GM12874 (cell line): ENCODE measurements around the gene ADCYAP1.

Experiments used
- TF ChIP-seq, protein P1 (sequence below): IDR thresholded peaks from 2 replicates; pipeline ENCODE4 v1.5.1; 2011; ENCODE audit warnings: low read depth, mild to moderate bottlenecking, control low read depth, low read length, moderate library complexity; ENCODE audit not compliant: insufficient read depth

Gene ADCYAP1

DNA sequence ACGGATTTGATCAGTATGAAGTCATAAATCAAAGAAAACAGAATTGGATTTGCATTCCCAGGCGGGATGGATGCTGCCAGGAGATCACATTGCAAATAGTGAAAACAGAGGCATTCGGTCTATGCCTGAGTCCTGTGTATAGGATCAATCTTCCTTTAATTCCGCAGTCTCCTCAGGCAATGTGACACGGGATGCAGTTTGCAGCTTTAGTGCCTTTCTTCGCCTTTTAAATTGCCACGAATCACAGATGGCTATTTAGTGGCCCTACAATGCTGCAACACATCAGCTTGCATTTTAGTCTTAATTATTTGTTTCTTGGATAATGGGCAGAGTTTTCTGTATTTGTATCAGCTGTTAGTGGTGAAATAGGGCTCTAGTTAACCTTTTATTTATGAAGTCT is 6.8 kb downstream of the ADCYAP1 start:
- TF ChIP-seq, protein P1, sequence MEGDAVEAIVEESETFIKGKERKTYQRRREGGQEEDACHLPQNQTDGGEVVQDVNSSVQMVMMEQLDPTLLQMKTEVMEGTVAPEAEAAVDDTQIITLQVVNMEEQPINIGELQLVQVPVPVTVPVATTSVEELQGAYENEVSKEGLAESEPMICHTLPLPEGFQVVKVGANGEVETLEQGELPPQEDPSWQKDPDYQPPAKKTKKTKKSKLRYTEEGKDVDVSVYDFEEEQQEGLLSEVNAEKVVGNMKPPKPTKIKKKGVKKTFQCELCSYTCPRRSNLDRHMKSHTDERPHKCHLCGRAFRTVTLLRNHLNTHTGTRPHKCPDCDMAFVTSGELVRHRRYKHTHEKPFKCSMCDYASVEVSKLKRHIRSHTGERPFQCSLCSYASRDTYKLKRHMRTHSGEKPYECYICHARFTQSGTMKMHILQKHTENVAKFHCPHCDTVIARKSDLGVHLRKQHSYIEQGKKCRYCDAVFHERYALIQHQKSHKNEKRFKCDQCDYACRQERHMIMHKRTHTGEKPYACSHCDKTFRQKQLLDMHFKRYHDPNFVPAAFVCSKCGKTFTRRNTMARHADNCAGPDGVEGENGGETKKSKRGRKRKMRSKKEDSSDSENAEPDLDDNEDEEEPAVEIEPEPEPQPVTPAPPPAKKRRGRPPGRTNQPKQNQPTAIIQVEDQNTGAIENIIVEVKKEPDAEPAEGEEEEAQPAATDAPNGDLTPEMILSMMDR = no peak

DNA sequence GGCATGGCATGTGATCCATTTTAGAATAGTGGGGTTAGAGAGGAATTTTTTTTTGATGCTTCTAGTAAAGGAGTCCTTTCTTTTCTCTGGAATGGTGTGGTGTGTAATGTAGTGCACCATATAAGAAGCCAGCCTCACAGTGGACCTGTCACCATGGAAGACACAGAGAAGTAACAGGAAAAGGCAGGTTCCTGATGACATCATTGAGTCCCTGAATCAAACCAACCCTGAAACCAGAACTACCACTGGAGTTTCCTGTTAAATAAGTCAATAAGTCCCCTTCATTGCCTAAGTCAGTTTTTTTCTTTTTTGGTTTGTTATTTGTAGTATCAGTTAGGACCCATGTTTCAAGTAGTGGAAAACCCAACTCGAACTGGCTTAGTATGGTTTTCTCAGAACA is 11.9 kb downstream of the ADCYAP1 start:
- TF ChIP-seq, protein P1 = no peak

DNA sequence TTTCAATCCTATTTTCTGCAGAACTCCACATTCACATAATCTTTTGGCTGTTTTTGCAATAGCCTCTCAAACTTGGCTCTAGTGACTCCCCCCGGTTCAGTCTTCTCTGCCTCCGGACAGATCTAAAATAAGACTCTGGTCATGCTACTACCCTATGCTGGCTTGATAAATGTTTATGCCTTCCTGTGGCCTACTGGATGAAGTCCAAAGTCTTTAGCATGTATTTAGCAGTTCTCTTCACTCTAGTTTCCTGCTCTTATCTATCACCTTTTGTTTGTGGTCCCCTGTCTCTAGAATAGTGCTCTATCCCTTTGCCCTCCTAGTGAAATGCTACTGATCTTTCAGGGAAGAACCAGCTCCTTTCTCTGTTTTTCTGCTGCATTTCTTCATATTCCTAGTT is 14.4 kb downstream of the ADCYAP1 start:
- TF ChIP-seq, protein P1 = no peak

DNA sequence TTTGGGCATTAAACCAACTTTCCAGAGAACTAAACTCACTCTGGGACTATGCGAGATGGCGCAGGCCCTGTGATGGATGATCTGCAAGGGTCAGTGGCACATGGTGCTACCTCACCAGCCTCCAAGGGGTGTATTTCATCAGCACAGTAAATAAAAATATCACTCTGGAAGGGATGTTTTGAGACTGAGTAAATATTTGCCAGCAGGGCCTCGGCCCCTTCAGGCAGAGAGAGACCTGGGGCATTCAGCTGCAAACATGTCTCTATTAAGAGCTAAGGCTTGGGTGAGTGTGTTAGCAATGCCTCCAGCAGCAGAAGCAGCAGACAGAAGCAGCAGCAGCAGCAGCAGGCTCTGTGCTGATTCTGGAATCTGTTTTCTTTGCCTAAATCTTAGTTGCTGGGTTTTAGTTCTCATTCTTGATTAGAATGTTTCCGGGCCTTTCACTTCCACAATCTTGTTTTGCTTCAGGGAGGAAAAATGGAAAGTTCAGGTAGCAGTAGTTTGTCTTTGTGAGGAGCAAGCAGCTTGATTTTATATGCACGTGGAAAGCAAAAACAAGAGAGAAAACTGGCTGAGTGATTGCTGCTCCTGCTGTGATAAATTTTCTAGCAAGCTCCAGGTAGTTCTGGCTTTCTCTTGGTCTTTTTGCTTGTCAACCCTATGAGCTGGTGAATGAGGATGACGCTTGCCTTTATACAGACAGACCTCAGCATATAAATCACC is 18.6 kb downstream of the ADCYAP1 start:
- TF ChIP-seq, protein P1 = no peak

DNA sequence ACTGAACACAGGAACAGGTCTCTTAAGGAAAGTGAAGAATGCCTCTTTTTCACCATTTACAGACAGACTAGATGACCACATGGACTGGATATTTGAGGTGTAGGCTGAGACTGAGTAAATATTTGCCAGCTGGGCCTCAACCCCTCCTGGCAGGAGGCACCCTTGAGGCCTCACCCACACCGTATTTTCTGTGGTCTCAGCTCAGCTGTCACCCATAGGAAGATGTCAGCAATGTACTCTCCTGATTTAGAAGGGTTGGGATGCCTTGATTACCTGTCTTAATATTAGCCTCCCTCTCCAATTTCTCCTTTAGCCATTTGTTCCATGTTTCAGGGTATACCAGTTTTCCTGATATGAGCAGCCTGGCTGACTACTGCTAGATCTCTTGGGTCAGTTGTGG is 20.3 kb downstream of the ADCYAP1 start:
- TF ChIP-seq, protein P1 = no peak

DNA sequence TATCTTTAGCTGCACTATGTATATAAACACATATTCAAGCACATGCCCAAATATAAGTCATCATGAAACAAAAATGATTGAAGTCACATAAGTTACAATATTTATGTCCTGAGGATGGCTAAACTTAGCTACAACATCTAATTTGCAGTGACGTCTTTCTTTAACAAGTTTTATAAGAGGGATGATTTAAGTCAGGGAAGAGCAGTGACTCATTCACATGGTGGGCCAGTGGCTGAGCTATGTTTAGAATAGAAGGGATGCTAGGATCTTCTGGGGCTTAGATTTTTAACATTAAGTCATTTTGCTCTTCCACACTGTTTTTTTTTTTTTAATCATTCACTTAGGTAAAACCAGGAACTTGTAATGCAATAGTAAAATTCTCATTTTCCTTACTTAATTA is 22.3 kb downstream of the ADCYAP1 start:
- TF ChIP-seq, protein P1 = no peak

DNA sequence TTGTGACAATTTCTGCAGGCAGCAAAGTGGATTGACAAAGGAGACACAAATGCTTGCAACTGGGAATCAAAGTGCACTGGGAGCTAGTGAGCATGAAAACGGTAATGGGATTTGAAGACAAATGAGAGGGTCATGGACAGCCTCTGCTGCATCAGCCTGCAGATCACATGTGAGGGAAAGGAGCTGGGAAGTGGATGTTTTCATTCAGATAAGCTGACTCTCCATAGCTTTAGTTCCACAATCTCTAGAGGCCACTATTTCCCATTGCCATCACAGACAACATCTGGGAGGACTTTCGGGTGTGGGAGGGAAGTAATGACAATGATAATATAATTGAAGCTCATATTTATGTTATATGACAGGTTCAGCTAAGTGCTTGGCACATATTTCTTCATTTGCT is 28.4 kb downstream of the ADCYAP1 start:
- TF ChIP-seq, protein P1 = no peak
